NT2/D1 (cell line): ENCODE results near the gene NRXN3.

ENCODE experiments used
- DNase-seq: peaks from one replicate; pipeline ENCODE4 v3.0.0-alpha.2; 2011; ENCODE audit warnings: low read depth, low spot score
- H3K27me3 ChIP-seq: 2 replicates; pipeline ENCODE4 v1.6.0; 2011; ENCODE audit warnings: mild to moderate bottlenecking; ENCODE audit not compliant: insufficient read length, insufficient read depth
- H3K36me3 ChIP-seq: 2 replicates; pipeline ENCODE4 v1.6.1; 2011; ENCODE audit warnings: mild to moderate bottlenecking, low read length, mixed read lengths; ENCODE audit not compliant: insufficient read depth, insufficient read length
- H3K4me1 ChIP-seq: 2 replicates; pipeline ENCODE4 v1.5.1; 2011; ENCODE audit not compliant: insufficient read depth, insufficient read length
- H3K4me3 ChIP-seq: 2 replicates; pipeline ENCODE4 v1.5.1; 2011; ENCODE audit warnings: low read depth; ENCODE audit not compliant: insufficient read length
- H3K9ac ChIP-seq: 2 replicates; pipeline ENCODE4 v1.6.0; 2011; ENCODE audit warnings: low read depth; ENCODE audit not compliant: insufficient read length
- H3K9me3 ChIP-seq: 2 replicates; pipeline ENCODE4 v1.5.1; 2011; ENCODE audit warnings: mild to moderate bottlenecking, low read length; ENCODE audit not compliant: insufficient read depth
- SUZ12 ChIP-seq: IDR thresholded peaks from 2 replicates; pipeline ENCODE4 v1.6.1; 2011; ENCODE audit not compliant: insufficient read length, insufficient read depth; ENCODE audit errors: extremely low read depth
- YY1 ChIP-seq: IDR thresholded peaks from 2 replicates; pipeline ENCODE4 v1.6.1; 2011; ENCODE audit not compliant: insufficient read length, insufficient read depth
- ZNF274 ChIP-seq: IDR thresholded peaks from 2 replicates; pipeline ENCODE4 v1.6.1; 2011; ENCODE audit warnings: mild to moderate bottlenecking, low read depth, low read length

The NRXN3 gene

DNA sequence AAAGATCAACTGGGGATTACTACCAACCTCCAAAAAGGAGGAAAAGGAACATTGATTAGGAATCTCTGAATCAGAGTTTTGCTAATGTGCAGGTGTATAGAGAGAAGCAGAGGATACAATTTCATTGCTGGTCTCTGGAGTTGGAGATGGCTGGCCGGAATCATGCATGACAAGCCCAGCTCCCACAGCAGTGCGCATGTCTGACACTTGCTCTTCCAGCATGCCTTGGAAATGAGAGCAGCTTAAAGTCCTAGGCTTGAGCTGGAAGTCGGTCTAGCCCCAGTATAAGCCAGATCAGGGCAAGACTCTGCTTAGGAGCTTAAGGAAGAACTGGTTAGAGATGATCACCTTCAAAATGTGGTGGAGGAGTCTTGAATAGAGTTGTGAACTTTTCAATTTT is 1298.3 kb downstream of the NRXN3 start:
- no peak for DNase-seq
- Histone ChIP-seq H3K36me3 (no peaks in the 10 kb centered on the region), H3K9ac (no peak overlapping the region), H3K27me3 (no peaks in the 10 kb centered on the region), H3K4me1 (no peaks in the 10 kb centered on the region), H3K4me3 (no peak overlapping the region), H3K9me3 (no peaks in the 10 kb centered on the region)
- TF ChIP-seq ZNF274 (no peak), SUZ12 (no peak), YY1 (no peak)

DNA sequence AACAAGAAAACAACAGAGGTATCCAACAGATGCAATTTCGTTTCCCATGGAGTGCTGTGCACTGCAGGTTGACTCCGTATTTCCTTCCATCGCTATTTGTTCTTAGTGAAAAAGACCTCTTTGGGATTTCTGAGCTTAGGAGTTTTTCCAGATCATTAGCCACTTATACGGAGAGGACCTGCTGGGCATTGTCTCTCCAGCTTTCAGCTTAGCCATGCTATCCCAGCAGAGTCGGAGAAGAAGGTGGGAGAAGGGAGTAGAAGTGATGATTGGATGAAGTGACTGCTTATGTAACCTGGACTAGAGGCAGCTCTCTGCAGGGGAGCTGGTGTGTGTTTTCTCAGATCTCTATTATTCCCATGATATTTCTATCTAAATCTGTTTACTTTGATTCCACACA is 1303.5 kb downstream of the NRXN3 start:
- Histone ChIP-seq H3K4me3 (no peak overlapping the region), H3K27me3 (no peaks in the 10 kb centered on the region), H3K9me3 (no peaks in the 10 kb centered on the region), H3K4me1 (no peaks in the 10 kb centered on the region), H3K9ac (no peak overlapping the region), H3K36me3 (no peaks in the 10 kb centered on the region)
- TF ChIP-seq SUZ12 = no peak
- no peak for TF ChIP-seq ZNF274
- TF ChIP-seq YY1 = no peak
- DNase-seq = no peak

DNA sequence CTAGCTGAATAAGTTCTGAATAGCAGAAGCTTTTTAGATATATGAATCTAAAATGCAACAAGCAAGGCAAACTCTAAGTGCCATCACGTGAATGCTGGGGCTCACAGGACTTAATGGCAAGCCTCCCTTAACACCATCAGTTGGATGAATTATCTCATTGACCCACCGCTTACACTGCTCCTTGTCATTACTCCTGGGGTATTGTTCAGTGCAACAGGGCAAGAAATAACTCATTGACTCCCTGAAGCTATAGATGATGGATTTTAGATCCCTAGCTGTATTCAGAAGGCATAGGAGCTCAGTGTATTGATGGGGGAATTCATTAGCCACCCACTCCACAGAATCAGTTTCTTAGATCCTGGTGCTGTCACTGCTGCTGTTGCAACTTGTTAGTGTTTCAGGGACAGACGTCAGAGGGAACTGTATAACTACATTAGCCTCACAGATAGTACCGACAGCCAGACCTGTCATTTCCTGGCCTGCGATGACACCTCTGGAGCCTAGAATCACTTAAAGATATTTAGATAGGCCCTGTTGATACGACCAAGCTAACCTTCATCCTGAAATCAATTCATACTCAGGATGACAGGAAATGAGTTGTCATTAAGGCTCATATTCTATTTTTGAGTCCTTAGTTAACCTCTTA is 1305.8 kb downstream of the NRXN3 start:
- Histone ChIP-seq H3K27me3 (no peaks in the 10 kb centered on the region), H3K4me3 (no peak overlapping the region), H3K4me1 (no peaks in the 10 kb centered on the region), H3K9ac (no peak overlapping the region), H3K36me3 (no peaks in the 10 kb centered on the region), H3K9me3 (no peaks in the 10 kb centered on the region)
- DNase-seq = no peak
- TF ChIP-seq SUZ12 = no peak
- TF ChIP-seq YY1 = no peak

DNA sequence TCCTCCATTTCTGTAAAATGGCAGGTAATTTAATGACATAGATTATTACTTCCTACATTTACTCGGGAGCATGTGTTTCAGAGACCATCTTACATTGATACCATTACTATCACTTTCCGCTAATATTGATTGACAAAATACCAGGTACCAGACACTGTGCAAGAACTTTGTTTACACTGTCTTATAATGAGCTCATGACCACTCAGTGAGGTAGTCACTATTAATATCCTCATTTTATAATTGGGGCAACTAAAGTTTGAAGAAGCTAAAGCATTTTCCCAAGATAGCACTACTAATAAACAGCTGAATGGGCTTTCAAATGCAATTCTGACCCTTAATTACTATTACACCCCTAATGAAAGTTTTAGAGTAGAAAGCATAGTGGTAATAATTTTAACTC is 1306.4 kb downstream of the NRXN3 start:
- no peaks in the 10 kb centered on the region for H3K36me3 ChIP-seq
- no peaks in the 10 kb centered on the region for H3K4me1 ChIP-seq
- DNase-seq = no peak
- H3K9ac ChIP-seq = no peak overlapping the region
- no peak overlapping the region for H3K4me3 ChIP-seq
- no peaks in the 10 kb centered on the region for H3K27me3 ChIP-seq
- no peak for TF ChIP-seq SUZ12
- no peak for TF ChIP-seq ZNF274
- no peak for TF ChIP-seq YY1
- H3K9me3 ChIP-seq = 0 out of 2 replicates have a peak, but pooled peaks cover 4% of the 10 kb centered on the region

DNA sequence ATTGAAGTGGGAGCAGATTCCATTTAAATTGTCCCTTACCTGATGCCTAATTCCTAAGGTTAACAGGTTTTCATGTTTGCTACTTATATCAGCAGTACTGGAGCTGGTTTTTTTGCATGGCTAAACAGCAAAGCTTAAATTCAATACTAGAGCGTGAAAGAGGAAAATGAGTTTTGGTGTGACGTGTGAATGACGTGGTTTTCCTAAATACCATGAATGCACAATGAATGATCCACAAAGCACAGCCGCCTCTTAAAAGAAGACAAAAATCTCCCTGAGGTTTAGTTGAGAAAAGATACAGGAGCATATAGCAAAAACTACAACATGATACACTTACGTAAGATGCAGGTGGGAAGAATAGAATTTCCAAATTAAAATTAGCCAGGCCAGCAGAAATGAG is 1310.0 kb downstream of the NRXN3 start:
- Histone ChIP-seq H3K9ac (no peak overlapping the region), H3K4me1 (no peaks in the 10 kb centered on the region), H3K27me3 (no peaks in the 10 kb centered on the region), H3K9me3 (0 out of 2 replicates have a peak, but pooled peaks cover 8% of the 10 kb centered on the region), H3K36me3 (no peaks in the 10 kb centered on the region), H3K4me3 (no peak overlapping the region)
- TF ChIP-seq SUZ12 = no peak
- TF ChIP-seq ZNF274 = no peak
- no peak for TF ChIP-seq YY1
- no peak for DNase-seq

DNA sequence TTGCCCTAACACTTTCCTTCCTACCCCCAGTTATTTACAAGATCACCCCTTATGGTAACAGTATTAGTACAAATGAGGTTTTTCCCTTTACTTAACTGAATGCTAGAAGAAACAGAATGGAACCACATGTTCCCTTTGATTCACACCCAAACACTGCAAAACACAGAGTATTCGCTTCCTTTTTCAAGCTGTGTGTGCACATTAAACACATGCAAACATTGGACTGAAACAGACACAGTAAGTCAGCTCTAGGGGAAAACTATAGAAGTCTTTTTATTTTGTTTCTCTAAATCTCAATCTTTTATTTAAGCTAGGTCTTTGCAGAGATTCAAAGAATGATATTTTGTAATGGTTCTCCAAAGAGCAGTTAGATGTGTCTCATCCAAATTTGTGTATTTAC is 1312.7 kb downstream of the NRXN3 start:
- Histone ChIP-seq H3K36me3 (no peaks in the 10 kb centered on the region), H3K4me3 (no peak overlapping the region), H3K4me1 (no peaks in the 10 kb centered on the region), H3K27me3 (no peaks in the 10 kb centered on the region), H3K9me3 (0 out of 2 replicates have a peak, but pooled peaks cover 8% of the 10 kb centered on the region), H3K9ac (no peak overlapping the region)
- no peak for DNase-seq
- TF ChIP-seq ZNF274 (no peak), SUZ12 (no peak), YY1 (no peak)

DNA sequence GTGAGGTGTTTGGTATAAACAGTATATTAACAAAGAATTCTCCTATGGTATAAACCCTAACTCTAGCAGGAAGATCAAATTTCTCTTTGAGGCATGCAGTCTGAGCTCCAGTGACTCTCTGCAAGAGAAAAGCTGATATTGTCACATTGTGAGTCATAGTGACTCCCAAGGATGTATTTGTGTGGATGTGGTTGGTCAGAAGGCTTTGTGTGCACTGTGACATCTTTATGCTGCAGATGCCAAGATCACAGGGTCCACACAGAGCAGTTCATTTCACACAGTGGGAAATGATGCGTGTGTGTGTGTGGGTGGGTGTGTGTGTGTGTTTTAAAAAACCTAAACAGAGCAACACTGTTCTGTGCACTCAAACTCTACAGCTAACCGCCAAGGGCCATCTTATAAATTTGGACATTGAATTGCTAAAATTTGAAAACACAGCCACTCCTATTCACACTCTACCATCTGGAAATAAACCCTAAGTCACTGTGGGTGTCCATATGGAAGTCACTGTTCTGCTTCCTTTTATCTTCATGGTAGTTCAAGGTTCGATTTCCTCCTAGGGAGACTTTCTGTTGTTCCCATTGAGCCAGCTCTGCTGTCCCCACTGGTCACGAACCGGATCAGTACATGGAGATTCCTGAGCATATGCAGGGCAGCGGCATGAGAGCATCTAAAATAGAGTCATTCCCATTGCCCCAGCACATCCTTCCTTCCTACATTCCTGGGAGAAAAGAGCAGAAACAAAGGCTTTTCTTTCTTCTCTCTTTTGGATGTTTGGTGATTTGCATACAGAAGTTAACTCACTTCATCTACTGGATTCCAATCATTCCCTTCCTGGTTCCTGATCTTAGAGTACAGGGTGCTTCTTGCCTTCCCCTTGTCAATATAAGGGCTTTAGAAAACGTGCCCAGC is 1313.6 kb downstream of the NRXN3 start:
- no peak for TF ChIP-seq YY1
- no peak for TF ChIP-seq ZNF274
- no peak for TF ChIP-seq SUZ12
- H3K9ac ChIP-seq = no peak overlapping the region
- H3K9me3 ChIP-seq = 0 out of 2 replicates have a peak, but pooled peaks cover 8% of the 10 kb centered on the region
- H3K4me3 ChIP-seq = no peak overlapping the region
- no peaks in the 10 kb centered on the region for H3K36me3 ChIP-seq
- peak; percentile 36 for DNase-seq
- H3K4me1 ChIP-seq = no peaks in the 10 kb centered on the region
- no peaks in the 10 kb centered on the region for H3K27me3 ChIP-seq

DNA sequence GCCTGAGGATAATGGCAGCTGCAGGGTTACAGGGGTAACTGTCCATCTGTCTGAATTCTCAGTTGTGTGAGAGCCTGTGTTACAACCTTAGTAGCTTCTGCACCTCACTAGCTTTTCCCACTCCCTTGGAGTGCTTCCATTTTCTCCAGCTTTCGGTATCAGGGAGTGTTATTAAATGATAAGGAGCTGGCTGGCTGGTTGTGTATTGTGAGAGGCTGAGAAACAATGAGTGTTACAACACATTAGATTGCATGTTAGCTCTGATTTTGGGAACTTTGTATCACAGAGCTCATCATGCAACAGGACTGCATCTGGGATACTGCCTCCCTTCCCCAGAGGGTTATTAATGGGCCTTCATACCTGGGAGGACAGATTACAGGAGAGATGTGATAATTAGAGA is 1317.5 kb downstream of the NRXN3 start:
- TF ChIP-seq SUZ12 (no peak), ZNF274 (no peak), YY1 (no peak)
- no peak overlapping the region for H3K9ac ChIP-seq
- H3K36me3 ChIP-seq = no peaks in the 10 kb centered on the region
- H3K27me3 ChIP-seq = no peaks in the 10 kb centered on the region
- H3K4me3 ChIP-seq = no peak overlapping the region
- no peak for DNase-seq
- H3K4me1 ChIP-seq = no peaks in the 10 kb centered on the region
- H3K9me3 ChIP-seq = no peaks in the 10 kb centered on the region
